ENCODE results near the gene GPR39. TPM values are rescaled to one million over a fixed set of nuclear protein-coding genes. Genes with fewer than 3 reads are reported as not detected.

The GPR39 gene
- total RNA-seq, 1 donor from 2014 or later: not detected

DNA sequence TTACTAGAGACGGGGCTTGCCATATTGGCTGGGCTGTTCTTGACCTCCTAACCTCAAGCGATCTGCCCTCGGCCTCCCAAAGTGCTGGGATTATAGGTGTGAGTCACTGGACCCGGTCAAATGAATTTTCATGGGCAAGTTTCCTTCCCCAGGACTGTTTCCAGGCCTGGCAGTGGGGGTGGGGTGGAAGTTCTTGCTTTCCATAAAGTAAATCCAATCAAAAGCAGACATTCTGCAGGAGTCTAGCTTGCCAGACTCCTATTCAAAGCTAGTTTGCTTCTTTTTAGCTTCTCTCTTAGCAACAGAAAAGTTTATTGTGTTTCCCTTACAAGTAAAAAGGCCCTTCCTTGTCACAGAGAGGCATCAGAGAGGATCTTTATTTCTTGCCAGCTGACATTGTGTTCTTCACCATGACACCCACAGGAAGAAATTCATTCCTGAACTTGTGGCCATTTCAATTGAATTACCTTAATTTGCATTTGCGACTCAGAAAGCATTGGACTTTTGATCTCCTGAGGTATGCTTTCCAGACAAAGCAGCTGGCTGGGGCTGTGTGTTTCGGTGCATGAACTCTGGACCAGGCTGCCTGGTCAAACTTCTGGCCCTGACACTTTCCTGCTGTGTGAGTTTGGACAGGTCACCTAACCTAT is 215.5 kb downstream of the GPR39 start:
- peaks cover 15% of the 10 kb centered on the region for H3K4me1 ChIP-seq
- no peak overlapping the region for H3K27ac ChIP-seq
- intact Hi-C loops (cut with DNase I): no loop called here
- H3K36me3 ChIP-seq: no peaks in the 10 kb centered on the region
- H3K27me3 ChIP-seq: no peaks in the 10 kb centered on the region
- no peaks in the 10 kb centered on the region for H3K9me3 ChIP-seq
- H3K4me3 ChIP-seq: no peak overlapping the region
- TF ChIP-seq POLR2AphosphoS5 (IDR thresholded peaks at IDR 0.05; ENCODE audit: insufficient read depth in 1 of 2, low read depth in 1 of 2): no peak
- TF ChIP-seq, protein P1, sequence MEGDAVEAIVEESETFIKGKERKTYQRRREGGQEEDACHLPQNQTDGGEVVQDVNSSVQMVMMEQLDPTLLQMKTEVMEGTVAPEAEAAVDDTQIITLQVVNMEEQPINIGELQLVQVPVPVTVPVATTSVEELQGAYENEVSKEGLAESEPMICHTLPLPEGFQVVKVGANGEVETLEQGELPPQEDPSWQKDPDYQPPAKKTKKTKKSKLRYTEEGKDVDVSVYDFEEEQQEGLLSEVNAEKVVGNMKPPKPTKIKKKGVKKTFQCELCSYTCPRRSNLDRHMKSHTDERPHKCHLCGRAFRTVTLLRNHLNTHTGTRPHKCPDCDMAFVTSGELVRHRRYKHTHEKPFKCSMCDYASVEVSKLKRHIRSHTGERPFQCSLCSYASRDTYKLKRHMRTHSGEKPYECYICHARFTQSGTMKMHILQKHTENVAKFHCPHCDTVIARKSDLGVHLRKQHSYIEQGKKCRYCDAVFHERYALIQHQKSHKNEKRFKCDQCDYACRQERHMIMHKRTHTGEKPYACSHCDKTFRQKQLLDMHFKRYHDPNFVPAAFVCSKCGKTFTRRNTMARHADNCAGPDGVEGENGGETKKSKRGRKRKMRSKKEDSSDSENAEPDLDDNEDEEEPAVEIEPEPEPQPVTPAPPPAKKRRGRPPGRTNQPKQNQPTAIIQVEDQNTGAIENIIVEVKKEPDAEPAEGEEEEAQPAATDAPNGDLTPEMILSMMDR (IDR thresholded peaks at IDR 0.05): no peak
- TF ChIP-seq POLR2A (IDR thresholded peaks at IDR 0.05): no peak
- no peak for DNase-seq (ENCODE audit: extremely low spot score in 2 of 2)

DNA sequence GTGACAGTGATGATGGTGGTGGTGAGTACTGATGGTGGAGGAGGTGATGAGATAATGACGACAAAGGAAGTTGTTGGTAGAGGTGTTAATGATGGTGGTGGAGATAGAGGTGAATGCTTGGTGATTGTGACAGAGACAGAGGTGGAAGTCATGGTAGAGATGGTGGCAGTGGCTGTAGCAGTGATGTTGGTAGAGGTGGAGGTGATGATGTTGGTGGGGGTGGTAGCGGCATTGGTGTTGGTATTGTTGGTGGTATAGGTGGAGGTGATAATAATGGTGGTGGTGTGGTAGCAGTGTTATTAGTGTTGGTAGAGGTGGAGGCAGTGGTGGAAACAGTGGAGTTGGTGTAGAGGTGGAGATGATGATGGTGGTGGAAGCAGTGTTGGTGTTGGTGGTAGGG is 217.0 kb downstream of the GPR39 start:
- no peak overlapping the region for H3K27ac ChIP-seq

DNA sequence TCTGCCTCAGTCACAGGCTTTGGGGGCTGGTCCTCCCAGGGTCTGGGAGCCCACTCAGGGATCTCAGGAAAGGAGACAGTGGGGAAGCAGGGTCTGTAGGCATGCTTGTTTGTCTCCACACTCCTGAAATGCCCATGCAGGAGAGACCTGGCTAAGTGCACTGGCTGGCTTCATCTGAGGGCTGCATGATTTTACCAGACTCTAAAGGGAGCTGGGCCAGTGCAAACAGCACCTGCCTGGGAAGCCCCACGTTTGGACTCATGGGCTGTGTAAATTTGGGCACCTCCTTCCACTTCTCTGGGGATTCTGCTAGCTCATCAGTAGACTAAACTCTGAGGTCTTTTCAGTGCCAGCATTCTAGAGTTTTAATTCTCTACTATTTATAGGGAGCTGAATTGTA is 219.7 kb downstream of the GPR39 start:
- intact Hi-C loops (cut with DNase I): no loop called here
- Histone ChIP-seq H3K27me3 (no peaks in the 10 kb centered on the region), H3K9me3 (no peaks in the 10 kb centered on the region), H3K4me3 (no peak overlapping the region), H3K27ac (no peak overlapping the region), H3K4me1 (peaks cover 15% of the 10 kb centered on the region), H3K36me3 (no peaks in the 10 kb centered on the region)
- DNase-seq (ENCODE audit: extremely low spot score in 2 of 2): no peak
- TF ChIP-seq POLR2AphosphoS5 (IDR thresholded peaks at IDR 0.05; ENCODE audit: insufficient read depth in 1 of 2, low read depth in 1 of 2): no peak

More for the DNA sequence above, 217.0 kb downstream of the GPR39 start:
- TF ChIP-seq, protein P1 (IDR thresholded peaks at IDR 0.05): no peak
- no peak for TF ChIP-seq POLR2AphosphoS5 (IDR thresholded peaks at IDR 0.05; ENCODE audit: insufficient read depth in 1 of 2, low read depth in 1 of 2)
- TF ChIP-seq POLR2A (IDR thresholded peaks at IDR 0.05): no peak
- peaks cover 15% of the 10 kb centered on the region for H3K4me1 ChIP-seq
- H3K27me3 ChIP-seq: no peaks in the 10 kb centered on the region
- no peaks in the 10 kb centered on the region for H3K36me3 ChIP-seq
- no peaks in the 10 kb centered on the region for H3K9me3 ChIP-seq
- no peak for DNase-seq (ENCODE audit: extremely low spot score in 2 of 2)
- H3K4me3 ChIP-seq: no peak overlapping the region
- intact Hi-C loops (cut with DNase I): no loop called here

GRCh38 chr2:132638313-132639040 is 221.9 kb downstream of the GPR39 start:
- H3K9me3 ChIP-seq: no peaks in the 10 kb centered on the region
- H3K4me3 ChIP-seq: no peak overlapping the region
- H3K36me3 ChIP-seq: no peaks in the 10 kb centered on the region
- intact Hi-C loops (cut with DNase I): no loop called here
- no peak overlapping the region for H3K27ac ChIP-seq
- no peaks in the 10 kb centered on the region for H3K27me3 ChIP-seq
- TF ChIP-seq POLR2A (IDR thresholded peaks at IDR 0.05) (no peak), POLR2AphosphoS5 (IDR thresholded peaks at IDR 0.05; ENCODE audit: insufficient read depth in 1 of 2, low read depth in 1 of 2) (no peak)
- TF ChIP-seq, protein P1 (IDR thresholded peaks at IDR 0.05): no peak
- no peak for DNase-seq (ENCODE audit: extremely low spot score in 2 of 2)
- H3K4me1 ChIP-seq: no peaks in the 10 kb centered on the region

DNA sequence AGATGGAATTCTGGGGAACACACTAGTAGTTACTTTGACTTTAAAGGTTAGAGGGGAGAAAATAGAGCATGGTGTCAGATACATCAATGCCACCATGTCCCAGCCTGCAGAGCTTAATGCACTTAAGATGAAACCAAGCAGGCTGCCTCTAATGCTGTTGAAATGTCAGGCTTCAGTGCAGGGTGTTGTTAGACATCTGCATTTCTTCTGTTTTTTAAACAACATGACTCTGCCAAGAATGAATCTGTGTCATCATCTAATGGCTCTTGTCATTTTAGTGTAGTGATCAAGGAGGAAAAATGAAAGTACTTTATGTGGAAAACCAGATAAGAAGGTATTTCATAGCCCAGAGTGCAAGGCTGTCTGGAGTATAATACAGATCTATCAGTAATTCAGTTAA is 223.5 kb downstream of the GPR39 start:
- intact Hi-C loops (cut with DNase I): no loop called here
- no peaks in the 10 kb centered on the region for H3K27me3 ChIP-seq
- H3K36me3 ChIP-seq: no peaks in the 10 kb centered on the region
- no peaks in the 10 kb centered on the region for H3K4me1 ChIP-seq
- H3K9me3 ChIP-seq: no peaks in the 10 kb centered on the region
- H3K27ac ChIP-seq: no peak overlapping the region
- no peak for DNase-seq (ENCODE audit: extremely low spot score in 2 of 2)
- no peak for TF ChIP-seq POLR2A (IDR thresholded peaks at IDR 0.05)
- TF ChIP-seq, protein P1 (IDR thresholded peaks at IDR 0.05): no peak
- TF ChIP-seq POLR2AphosphoS5 (IDR thresholded peaks at IDR 0.05; ENCODE audit: insufficient read depth in 1 of 2, low read depth in 1 of 2): no peak
- no peak overlapping the region for H3K4me3 ChIP-seq

Measured in vagina (tissue), 2 donors.